Spleen (tissue), 11 donors: Measurements from ENCODE around the gene EFNA5. TPM values are rescaled to one million over a fixed set of nuclear protein-coding genes. Genes with fewer than 3 reads are reported as not detected.

Source experiments
- DNase-seq: peaks from one replicate; pipeline ENCODE4 v3.0.0-alpha.2; 2020
- H3K27ac ChIP-seq, 8 donors: fragments of 200-600 bp; sonication (generic) in 7 of 8; 1 replicate in 4 of 8; 2 replicates in 4 of 8; pipeline versions ENCODE4 v1.5.0 to v1.8.0; 2016 to 2021; ENCODE audit warnings: inconsistent platforms in 4 of 8, mild to moderate bottlenecking in 4 of 8, moderate library complexity in 1 of 8
- H3K27me3 ChIP-seq, 7 donors: fragments of 200-600 bp; sonication (generic) in 6 of 7; replicated peaks in 1 of 7; 1 replicate in 4 of 7; 2 replicates in 3 of 7; pipeline versions ENCODE4 v1.5.0 to v1.8.0; 2016 to 2021; ENCODE audit warnings: inconsistent platforms in 3 of 7, mild to moderate bottlenecking in 1 of 7
- H3K36me3 ChIP-seq, 6 donors: fragments of 200-600 bp; sonication (generic) in 5 of 6; 1 replicate in 4 of 6; 2 replicates in 2 of 6; pipeline versions ENCODE4 v1.5.0 to v1.8.0; 2016 to 2021; ENCODE audit warnings: inconsistent platforms in 2 of 6
- H3K4me1 ChIP-seq, 6 donors: fragments of 200-600 bp; sonication (generic) in 5 of 6; 1 replicate in 3 of 6; 2 replicates in 3 of 6; pipeline versions ENCODE4 v1.5.0 to v1.8.0; 2016 to 2021; ENCODE audit warnings: inconsistent platforms in 3 of 6
- H3K4me3 ChIP-seq, 8 donors: fragments of 200-600 bp; sonication (generic) in 7 of 8; 1 replicate in 4 of 8; 2 replicates in 4 of 8; pipeline versions ENCODE4 v1.5.0 to v1.8.0; 2016 to 2021; ENCODE audit warnings: inconsistent platforms in 4 of 8, mild to moderate bottlenecking in 4 of 8, moderate library complexity in 2 of 8
- H3K9me3 ChIP-seq, 8 donors: fragments of 200-600 bp; sonication (generic) in 7 of 8; 1 replicate in 4 of 8; 2 replicates in 4 of 8; pipeline versions ENCODE4 v1.5.0 to v1.8.0; 2016 to 2021; ENCODE audit warnings: inconsistent platforms in 4 of 8
- CTCF ChIP-seq, 11 experiments: fragments of 200-600 bp in 7 of 11; fragments of 450-650 bp in 4 of 11; sonication (generic) in 4 of 11; IDR thresholded peaks in 8 of 11; conservative IDR thresholded peaks in 3 of 11; 1 replicate in 7 of 11; 2 replicates in 4 of 11; pipeline versions ENCODE4 v1.4.0 to v1.8.0; 2016 to 2021; ENCODE audit warnings: antibody characterized with exemption in 11 of 11, inconsistent platforms in 4 of 11, mild to moderate bottlenecking in 1 of 11
- POLR2A ChIP-seq, 3 donors: fragments of 450-650 bp; IDR thresholded peaks; one replicate each; pipeline ENCODE4 v1.5.1; 2017; ENCODE audit warnings: antibody characterized with exemption in 3 of 3, mild to moderate bottlenecking in 1 of 3
- POLR2AphosphoS5 ChIP-seq, 3 donors: sonication (generic); formaldehyde crosslinking; IDR thresholded peaks; one replicate each; pipeline ENCODE4 v1.5.1; 2017; ENCODE audit warnings: antibody characterized with exemption in 3 of 3
- WGBS, 5 donors: extraction: QIAGEN DNeasy Blood & Tissue Kit in 3 of 5; methylation state at CpG; one replicate each; pipeline versions ENCODE4 v1.1.5 to v1.1.7; 2013 to 2018; 5-methylcytosine and 5-hydroxymethylcytosine counted together
- intact Hi-C: fragments of 100-400 bp; cut with DNase I; formaldehyde crosslinking; loops from one replicate; pipeline ENCODE4 v1.15.0; 2023; ENCODE audit warnings: low total_unique reads
- polyA plus RNA-seq, 3 donors: library from polyadenylated mRNA; stranded (reverse); fragments of 200-250 nt; gene quantifications; one replicate each; pipeline ENCODE4 v1.2.1, GENCODE V29; 2013
- total RNA-seq, 7 donors: library from RNA; depleted of rRNA in 3 of 7; stranded (reverse); fragments of >200 nt in 3 of 7; fragmentation: NEBNext Ultra II Directional in 4 of 7; extraction: Animal tissue kit (Norgen Biotek cat#: 25700) in 4 of 7; gene quantifications; one replicate each; pipeline versions ENCODE4 v1.1.0 to v1.2.1, GENCODE V29; 2016 to 2021
- donor health status: healthy with polysubstance abuse.
- donor health status: DM: no; HTN: no; CAD: no; lungs with moderate emphysema.
- donor health status: DM: no; HTN: no; CAD: no.
- donor health status: Bipolar disorder and iron deficiency.
- donor health status: healthy.
- donor health status: DM: no; HTN: no; CAD: no.
- donor health status: DM: yes; HTN: yes; CAD: no.

EFNA5 gene
- total and polyA plus RNA-seq, 10 donors, result 0.33 to 29.0 (median 12.2) TPM

GRCh38 chr5:107604990-107605389 lies 65.7 kb downstream of the EFNA5 start:
- no peaks in the 10 kb centered on the region for H3K27me3 ChIP-seq
- intact Hi-C loops, result no loop called here
- H3K9me3 ChIP-seq, result no peaks in the 10 kb centered on the region
- 27 to 46% (median 29%) methylated on average over 3 of the region's 3 CpGs for WGBS, 5 donors
- TF ChIP-seq POLR2AphosphoS5 (IDR thresholded peaks at IDR 0.05), result no peak
- no peak for TF ChIP-seq POLR2A (IDR thresholded peaks at IDR 0.05)
- no peak for TF ChIP-seq CTCF (IDR thresholded peaks at IDR 0.05 in 8 of 11, conservative IDR thresholded peaks at IDR 0.05 in 3 of 11)
- H3K4me3 ChIP-seq, result no peak overlapping the region
- H3K27ac ChIP-seq, result no peak overlapping the region
- H3K4me1 ChIP-seq, result no peaks in the 10 kb centered on the region
- no peak for DNase-seq
- H3K36me3 ChIP-seq, result no peaks in the 10 kb centered on the region

GRCh38 chr5:107604146-107604910 lies 66.4 kb downstream of the EFNA5 start:
- Histone ChIP-seq H3K36me3 (no peaks in the 10 kb centered on the region), H3K4me1 (no peaks in the 10 kb centered on the region), H3K27ac (no peak overlapping the region), H3K9me3 (no peaks in the 10 kb centered on the region), H3K27me3 (no peaks in the 10 kb centered on the region), H3K4me3 (no peak overlapping the region)
- no peak for TF ChIP-seq POLR2AphosphoS5 (IDR thresholded peaks at IDR 0.05)
- no peak for TF ChIP-seq CTCF (IDR thresholded peaks at IDR 0.05 in 8 of 11, conservative IDR thresholded peaks at IDR 0.05 in 3 of 11)
- TF ChIP-seq POLR2A (IDR thresholded peaks at IDR 0.05), result no peak
- no peak for DNase-seq
- 86 to 91% (median 87%) methylated on average over 10 of the region's 10 CpGs for WGBS, 5 donors
- intact Hi-C loops, result no loop called here

GRCh38 chr5:107603349-107603748 lies 67.4 kb downstream of the EFNA5 start:
- H3K27me3 ChIP-seq, result no peaks in the 10 kb centered on the region
- H3K36me3 ChIP-seq, result no peaks in the 10 kb centered on the region
- DNase-seq, result no peak
- intact Hi-C loops, result no loop called here
- 79 to 89% (median 85%) methylated on average over 6 of the region's 6 CpGs for WGBS, 5 donors
- no peak for TF ChIP-seq POLR2A (IDR thresholded peaks at IDR 0.05)
- no peak for TF ChIP-seq CTCF (IDR thresholded peaks at IDR 0.05 in 8 of 11, conservative IDR thresholded peaks at IDR 0.05 in 3 of 11)
- no peak for TF ChIP-seq POLR2AphosphoS5 (IDR thresholded peaks at IDR 0.05)
- no peak overlapping the region for H3K27ac ChIP-seq
- H3K9me3 ChIP-seq, result no peaks in the 10 kb centered on the region
- no peaks in the 10 kb centered on the region for H3K4me1 ChIP-seq
- no peak overlapping the region for H3K4me3 ChIP-seq

- no peaks in the 10 kb centered on the region for H3K27me3 ChIP-seq
- H3K4me1 ChIP-seq, result no peaks in the 10 kb centered on the region
- no peak overlapping the region for H3K27ac ChIP-seq
- TF ChIP-seq POLR2A (IDR thresholded peaks at IDR 0.05) (no peak), POLR2AphosphoS5 (IDR thresholded peaks at IDR 0.05) (no peak), CTCF (IDR thresholded peaks at IDR 0.05 in 8 of 11, conservative IDR thresholded peaks at IDR 0.05 in 3 of 11) (no peak)
- H3K9me3 ChIP-seq, result no peaks in the 10 kb centered on the region
- H3K4me3 ChIP-seq, result no peak overlapping the region
- no peaks in the 10 kb centered on the region for H3K36me3 ChIP-seq
- 82 to 96% (median 88%) methylated on average over 5 of the region's 5 CpGs for WGBS, 5 donors
- no peak for DNase-seq
- intact Hi-C loops, result no loop called here
Measured at GRCh38 chr5:107602896-107603295, 67.8 kb downstream of the EFNA5 start.
